Measurements from ENCODE around the gene CD2.

GRCh38 chr1:116760487-116760886 lies 6.3 kb downstream of the CD2 start:
- TF ChIP-seq CTCF (IDR thresholded peaks at IDR 0.05), result no peak
- no peak for TF ChIP-seq POLR2A (IDR thresholded peaks at IDR 0.05)

Measured in body of pancreas (tissue), 4 donors.